Mucosa of descending colon (tissue), 3 donors: ENCODE results near the gene ASXL2. TPM values are rescaled to one million over a fixed set of nuclear protein-coding genes. Genes with fewer than 3 reads are reported as not detected.
"Not testable (repeated sequence)": the region's sequence is repeated elsewhere in the genome, so short reads cannot be mapped to it uniquely, and the experiment has no call there.

Experiments used
- ATAC-seq: fragments of 200-7000 bp; cut with Tn5 transposase; one replicate; pipeline ENCODE4 v1.9.1; 2020; ENCODE audit warnings: mild to moderate bottlenecking, moderate library complexity
- DNase-seq, 3 donors: peaks; one replicate each; pipeline ENCODE4 v3.0.0-alpha.2; 2020
- H3K36me3 ChIP-seq: fragments of 200-600 bp; one replicate; pipeline ENCODE4 v1.8.0; 2021; ENCODE audit warnings: low read depth, mild to moderate bottlenecking
- H3K4me1 ChIP-seq: fragments of 200-600 bp; one replicate; pipeline ENCODE4 v1.8.0; 2021; ENCODE audit warnings: low read depth, mild to moderate bottlenecking
- H3K4me3 ChIP-seq: fragments of 200-600 bp; one replicate; pipeline ENCODE4 v1.8.0; 2021; ENCODE audit warnings: mild to moderate bottlenecking
- H3K9me3 ChIP-seq: fragments of 200-600 bp; one replicate; pipeline ENCODE4 v1.8.0; 2021; ENCODE audit warnings: mild to moderate bottlenecking
- intact Hi-C, 2 donors: fragments of 100-400 bp; cut with DNase I in 1 of 2; cut with micrococcal nuclease in 1 of 2; formaldehyde crosslinking; loops; one replicate each; pipeline versions ENCODE4 v1.11.0 to v1.11.1; 2022; cut with DNase I, micrococcal nuclease
- total RNA-seq, 3 donors: library from RNA; stranded (reverse); fragmentation: NEBNext Ultra II Directional in 2 of 3; extraction: Animal tissue kit (Norgen Biotek cat#: 25700) in 2 of 3; gene quantifications; one replicate each; pipeline versions ENCODE4 v1.2.1 to v1.2.4, GENCODE V29; 2021 to 2023
- TF ChIP-seq, protein P1 (sequence below): fragments of 200-600 bp; IDR thresholded peaks from one replicate; pipeline ENCODE4 v1.8.0; 2022; ENCODE audit warnings: antibody characterized with exemption, mild to moderate bottlenecking
- donor health status: DM: no; HTN: no; CAD: no; lungs with moderate emphysema.
- donor health status: DM: no; HTN: no; CAD: no.
- donor health status: DM: no; HTN: yes; CAD: no.

Gene ASXL2
- total RNA-seq, 3 donors from 2014 or later: 29.9 to 39.2 (median 33.4) TPM

GRCh38 chr2:25833566-25833965, 44.7 kb downstream of the ASXL2 start:
- ATAC-seq (no peak), DNase-seq (no peak)
- intact Hi-C loops: no loop called here
- no peaks in the 10 kb centered on the region for H3K4me1 ChIP-seq
- TF ChIP-seq, protein P1, sequence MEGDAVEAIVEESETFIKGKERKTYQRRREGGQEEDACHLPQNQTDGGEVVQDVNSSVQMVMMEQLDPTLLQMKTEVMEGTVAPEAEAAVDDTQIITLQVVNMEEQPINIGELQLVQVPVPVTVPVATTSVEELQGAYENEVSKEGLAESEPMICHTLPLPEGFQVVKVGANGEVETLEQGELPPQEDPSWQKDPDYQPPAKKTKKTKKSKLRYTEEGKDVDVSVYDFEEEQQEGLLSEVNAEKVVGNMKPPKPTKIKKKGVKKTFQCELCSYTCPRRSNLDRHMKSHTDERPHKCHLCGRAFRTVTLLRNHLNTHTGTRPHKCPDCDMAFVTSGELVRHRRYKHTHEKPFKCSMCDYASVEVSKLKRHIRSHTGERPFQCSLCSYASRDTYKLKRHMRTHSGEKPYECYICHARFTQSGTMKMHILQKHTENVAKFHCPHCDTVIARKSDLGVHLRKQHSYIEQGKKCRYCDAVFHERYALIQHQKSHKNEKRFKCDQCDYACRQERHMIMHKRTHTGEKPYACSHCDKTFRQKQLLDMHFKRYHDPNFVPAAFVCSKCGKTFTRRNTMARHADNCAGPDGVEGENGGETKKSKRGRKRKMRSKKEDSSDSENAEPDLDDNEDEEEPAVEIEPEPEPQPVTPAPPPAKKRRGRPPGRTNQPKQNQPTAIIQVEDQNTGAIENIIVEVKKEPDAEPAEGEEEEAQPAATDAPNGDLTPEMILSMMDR: no peak
- H3K36me3 ChIP-seq: no peaks in the 10 kb centered on the region
- peaks cover 3% of the 10 kb centered on the region for H3K9me3 ChIP-seq
- H3K4me3 ChIP-seq: no peak overlapping the region

DNA sequence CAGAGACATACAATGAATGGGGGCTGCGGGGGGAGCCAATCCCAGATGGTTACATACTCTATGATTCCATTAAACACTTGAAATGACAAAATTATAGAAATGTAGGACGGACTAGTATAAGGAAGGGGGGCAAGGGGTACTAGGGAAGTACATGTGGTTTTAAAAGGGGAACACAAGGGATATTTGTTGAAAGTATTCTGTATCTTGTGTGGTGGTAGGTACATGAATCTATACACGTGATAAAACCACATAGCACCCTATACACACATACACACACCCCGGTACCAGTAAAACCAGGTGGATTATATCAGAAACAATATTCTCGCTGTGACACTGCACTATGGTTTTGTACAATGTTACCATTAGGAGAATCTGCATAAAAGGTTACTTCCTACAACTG, 45.4 kb downstream of the ASXL2 start:
- ATAC-seq (no peak), DNase-seq (no peak)
- Histone ChIP-seq H3K4me3 (no peak overlapping the region), H3K4me1 (no peaks in the 10 kb centered on the region), H3K9me3 (peaks cover 3% of the 10 kb centered on the region), H3K36me3 (no peaks in the 10 kb centered on the region)
- intact Hi-C loops: no loop called here
- TF ChIP-seq, protein P1: no peak

- no peak for DNase-seq
These were observed 46.4 kb downstream of the ASXL2 start for GRCh38 chr2:25831746-25832449.

GRCh38 chr2:25829828-25830227, 48.5 kb downstream of the ASXL2 start:
- DNase-seq (no peak), ATAC-seq (no peak)
- H3K36me3 ChIP-seq: no peaks in the 10 kb centered on the region
- intact Hi-C loops: no loop called here
- TF ChIP-seq, protein P1: no peak
- peaks cover 3% of the 10 kb centered on the region for H3K9me3 ChIP-seq
- H3K4me3 ChIP-seq: no peak overlapping the region
- no peaks in the 10 kb centered on the region for H3K4me1 ChIP-seq

More at GRCh38 chr2:25831746-25832449, 46.4 kb downstream of the ASXL2 start:
- TF ChIP-seq, protein P1: no peak
- no peaks in the 10 kb centered on the region for H3K36me3 ChIP-seq
- intact Hi-C loops: no loop called here
- H3K4me3 ChIP-seq: no peak overlapping the region
- H3K9me3 ChIP-seq: peaks cover 3% of the 10 kb centered on the region
- H3K4me1 ChIP-seq: no peaks in the 10 kb centered on the region
- no peak for ATAC-seq

DNA sequence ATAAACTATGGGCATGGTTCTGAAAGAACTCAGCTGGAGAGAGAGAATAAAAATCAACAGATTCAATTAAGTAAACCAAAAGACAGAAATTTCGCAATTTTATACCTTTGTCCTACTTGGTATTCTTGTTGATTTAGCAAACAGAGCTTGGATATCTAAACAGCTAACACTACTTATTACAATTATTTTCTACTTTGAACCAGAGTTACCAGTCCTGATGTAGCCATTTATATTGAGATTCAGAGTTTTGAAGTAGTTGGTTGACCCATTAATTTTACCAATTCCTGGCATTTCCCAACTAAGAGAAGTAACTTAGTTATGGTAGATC, 48.9 kb downstream of the ASXL2 start:
- no peak for DNase-seq
- Histone ChIP-seq H3K36me3 (no peaks in the 10 kb centered on the region), H3K4me3 (no peak overlapping the region), H3K4me1 (no peaks in the 10 kb centered on the region), H3K9me3 (peaks cover 3% of the 10 kb centered on the region)
- ATAC-seq: no peak
- TF ChIP-seq, protein P1: no peak
- intact Hi-C loops: no loop called here

DNA sequence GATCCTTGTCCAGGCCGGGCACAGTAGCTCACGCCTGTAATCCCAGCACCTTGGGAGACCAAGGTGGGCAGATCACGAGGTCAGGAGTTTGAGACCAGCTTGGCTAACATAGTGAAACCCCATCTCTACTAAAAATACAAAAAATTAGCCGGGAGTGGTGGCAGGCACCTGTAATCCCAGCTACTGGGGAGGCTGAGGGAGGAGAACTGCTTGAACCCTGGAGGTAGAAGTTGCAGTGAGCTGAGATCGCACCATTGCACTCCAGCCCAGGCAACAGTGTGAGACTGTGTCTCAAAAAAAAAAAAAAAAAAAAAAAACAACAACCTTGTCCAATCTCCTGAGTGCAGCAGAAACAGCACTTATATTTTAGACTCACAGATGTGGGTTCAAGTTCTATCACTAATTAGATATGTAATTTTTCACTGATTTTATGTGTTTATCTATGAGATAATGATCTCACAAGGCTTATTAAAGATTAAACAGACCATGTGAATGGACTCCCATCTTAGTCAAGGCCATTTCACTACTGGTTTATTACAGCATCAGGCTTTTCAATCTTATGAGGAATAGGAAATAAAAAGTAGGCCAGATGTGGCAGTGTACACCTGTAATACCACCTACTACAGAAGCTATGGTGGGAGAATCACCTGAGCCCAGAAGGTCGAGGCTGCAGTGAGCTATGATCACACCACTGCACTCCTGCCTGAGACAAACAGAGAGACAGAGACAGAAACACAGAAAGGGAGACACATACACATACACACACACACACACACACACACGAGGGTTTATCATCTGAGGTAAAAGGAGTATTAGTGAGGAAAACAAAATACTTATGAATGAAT, 49.5 kb downstream of the ASXL2 start:
- DNase-seq, H3K4me3 ChIP-seq, H3K9me3 ChIP-seq, H3K36me3 ChIP-seq, intact Hi-C loops, ATAC-seq, H3K4me1 ChIP-seq: not testable (repeated sequence)
